Keratinocyte (primary cell): ENCODE measurements around the gene DHDH.

Experiments
- CTCF ChIP-seq, 3 experiments: IDR thresholded peaks in 1 of 3; conservative IDR thresholded peaks in 1 of 3; optimal IDR thresholded peaks in 1 of 3; 2 replicates in 2 of 3; 3 replicates in 1 of 3; pipeline versions ENCODE3 to v1.5.1; 2011; ENCODE audit warnings: low read length in 3 of 3, mild to moderate bottlenecking in 3 of 3, moderate library complexity in 2 of 3, control low read depth in 1 of 3, inconsistent platforms in 1 of 3; ENCODE audit not compliant: insufficient read depth in 2 of 3; ENCODE audit errors: extremely low read depth in 1 of 3
- EZH2 ChIP-seq: IDR thresholded peaks from one replicate; pipeline ENCODE4 v1.6.1; 2012; ENCODE audit warnings: inconsistent platforms, mild to moderate bottlenecking, low read length, moderate library complexity

- TF ChIP-seq CTCF (optimal IDR thresholded peaks at IDR 0.05 in 1 of 3, IDR thresholded peaks at IDR 0.05 in 1 of 3, conservative IDR thresholded peaks at IDR 0.05 in 1 of 3; ENCODE audit: extremely low read depth in 1 of 3, insufficient read depth in 2 of 3, low read length in 3 of 3) = no peak
- no peak for TF ChIP-seq EZH2
Measured at GRCh38 chr19:48922548-48923490, 10.7 kb upstream of the DHDH start.
